DOHH2 (cell line): ENCODE data around the gene ZNRD2.

Experiments
- EZH2phosphoT487 ChIP-seq: fragments of 200-600 bp; sonication (generic); IDR thresholded peaks from 2 replicates; pipeline ENCODE4 v1.6.1; 2017; ENCODE audit warnings: borderline replicate concordance, mild to moderate bottlenecking, antibody characterized with exemption, low read length, moderate library complexity, mixed read lengths
- TF ChIP-seq, protein P1 (sequence below): fragments of 200-600 bp; sonication (generic); IDR thresholded peaks from one replicate; pipeline ENCODE4 v1.5.1; 2014; ENCODE audit warnings: antibody characterized with exemption, mild to moderate bottlenecking, low read depth, low read length; ENCODE audit not compliant: poor library complexity, severe bottlenecking

DNA sequence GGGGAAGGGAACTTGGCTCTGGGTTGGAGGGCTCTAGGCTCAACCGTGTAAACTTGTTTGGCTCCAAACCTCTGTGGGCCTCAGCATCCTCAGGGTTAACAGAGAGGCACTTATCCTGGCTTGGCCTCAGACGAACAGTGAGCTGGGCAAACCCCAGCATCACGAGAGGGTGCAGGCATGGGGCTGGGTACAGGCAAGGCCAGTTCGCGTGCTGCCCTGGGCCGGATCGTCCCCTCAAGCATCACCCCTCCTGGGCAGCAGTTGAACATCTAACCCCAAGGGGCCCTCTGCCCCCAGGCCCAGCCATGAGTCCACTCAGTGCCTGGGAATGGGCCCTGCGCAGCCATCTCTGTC is 7.5 kb downstream of the ZNRD2 start:
- TF ChIP-seq, protein P1, sequence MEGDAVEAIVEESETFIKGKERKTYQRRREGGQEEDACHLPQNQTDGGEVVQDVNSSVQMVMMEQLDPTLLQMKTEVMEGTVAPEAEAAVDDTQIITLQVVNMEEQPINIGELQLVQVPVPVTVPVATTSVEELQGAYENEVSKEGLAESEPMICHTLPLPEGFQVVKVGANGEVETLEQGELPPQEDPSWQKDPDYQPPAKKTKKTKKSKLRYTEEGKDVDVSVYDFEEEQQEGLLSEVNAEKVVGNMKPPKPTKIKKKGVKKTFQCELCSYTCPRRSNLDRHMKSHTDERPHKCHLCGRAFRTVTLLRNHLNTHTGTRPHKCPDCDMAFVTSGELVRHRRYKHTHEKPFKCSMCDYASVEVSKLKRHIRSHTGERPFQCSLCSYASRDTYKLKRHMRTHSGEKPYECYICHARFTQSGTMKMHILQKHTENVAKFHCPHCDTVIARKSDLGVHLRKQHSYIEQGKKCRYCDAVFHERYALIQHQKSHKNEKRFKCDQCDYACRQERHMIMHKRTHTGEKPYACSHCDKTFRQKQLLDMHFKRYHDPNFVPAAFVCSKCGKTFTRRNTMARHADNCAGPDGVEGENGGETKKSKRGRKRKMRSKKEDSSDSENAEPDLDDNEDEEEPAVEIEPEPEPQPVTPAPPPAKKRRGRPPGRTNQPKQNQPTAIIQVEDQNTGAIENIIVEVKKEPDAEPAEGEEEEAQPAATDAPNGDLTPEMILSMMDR: no peak
- TF ChIP-seq EZH2phosphoT487: no peak
